HepG2 (cell line): ENCODE data around the gene NPW. TPM values are rescaled to one million over a fixed set of nuclear protein-coding genes. Genes with fewer than 3 reads are reported as not detected.
A peak's percentile ranks its signal among the peaks of the same experiment; 100 is the strongest.

Experiments
- ESRRA ChIP-seq: sonication (generic); formaldehyde crosslinking; IDR thresholded peaks from 2 replicates; pipeline ENCODE4 v1.5.1; 2020; ENCODE audit warnings: mild to moderate bottlenecking, low read depth, missing genetic modification reagents
- FOXP1 ChIP-seq, 2 experiments: fragments of 450-650 bp in 1 of 2; IDR thresholded peaks; 2 replicates each; pipeline ENCODE4 v1.6.1; 2017 to 2018; ENCODE audit warnings: antibody characterized with exemption in 1 of 2
- IKZF4 ChIP-seq: sonication (generic); formaldehyde crosslinking; IDR thresholded peaks from 2 replicates; pipeline ENCODE4 v1.5.1; 2020; ENCODE audit warnings: borderline replicate concordance, mild to moderate bottlenecking, low read depth, missing genetic modification reagents; ENCODE audit errors: not compliant biosample characterization
- MAFG ChIP-seq: sonication (generic); formaldehyde crosslinking; IDR thresholded peaks from 2 replicates; pipeline ENCODE4 v1.5.1; 2020; ENCODE audit warnings: mild to moderate bottlenecking, missing genetic modification reagents
- NAIF1 ChIP-seq: sonication (generic); formaldehyde crosslinking; IDR thresholded peaks from 2 replicates; pipeline ENCODE4 v1.5.0; 2020; ENCODE audit warnings: mild to moderate bottlenecking, missing genetic modification reagents, borderline replicate concordance
- PCBP2 ChIP-seq: fragments of 200-400 bp; formaldehyde crosslinking; optimal IDR thresholded peaks from 2 replicates; pipeline ENCODE3; 2018; ENCODE audit warnings: low read length, low read depth; ENCODE audit not compliant: poor library complexity, severe bottlenecking
- PPARG ChIP-seq: conservative IDR thresholded peaks from 2 replicates; pipeline ENCODE4 v1.6.1; 2016; ENCODE audit warnings: missing biosample characterization, missing genetic modification reagents
- PTBP1 ChIP-seq: fragments of 200-400 bp; formaldehyde crosslinking; IDR thresholded peaks from 2 replicates; pipeline ENCODE4 v1.6.1; 2018; ENCODE audit warnings: low read length, low read depth; ENCODE audit not compliant: poor library complexity, severe bottlenecking
- RBM22 ChIP-seq: fragments of 200-400 bp; formaldehyde crosslinking; optimal IDR thresholded peaks from 2 replicates; pipeline ENCODE3; 2017; ENCODE audit warnings: mild to moderate bottlenecking, low read length, moderate library complexity
- RFXANK ChIP-seq: IDR thresholded peaks from 2 replicates; pipeline ENCODE4 v1.6.1; 2016
- SAP130 ChIP-seq: IDR thresholded peaks from 2 replicates; pipeline ENCODE4 v1.6.1; 2016; ENCODE audit warnings: low read depth
- SNAI1 ChIP-seq: sonication (generic); formaldehyde crosslinking; IDR thresholded peaks from 2 replicates; pipeline ENCODE4 v1.5.0; 2020; ENCODE audit warnings: mild to moderate bottlenecking, missing genetic modification reagents, borderline replicate concordance
- SUZ12 ChIP-seq: fragments of 150-350 bp; IDR thresholded peaks from 2 replicates; pipeline ENCODE4 v1.6.1; 2014; ENCODE audit warnings: low read depth, low read length
- WIZ ChIP-seq: sonication (generic); formaldehyde crosslinking; IDR thresholded peaks from 2 replicates; pipeline ENCODE4 v1.5.1; 2020; ENCODE audit warnings: mild to moderate bottlenecking, missing genetic modification reagents
- ZNF430 ChIP-seq: sonication (generic); formaldehyde crosslinking; IDR thresholded peaks from 2 replicates; pipeline ENCODE4 v1.9.0; 2021; ENCODE audit warnings: mild to moderate bottlenecking, missing genetic modification reagents
- ZNF577 ChIP-seq: sonication (generic); formaldehyde crosslinking; IDR thresholded peaks from 2 replicates; pipeline ENCODE4 v1.4.0; 2020; ENCODE audit warnings: mild to moderate bottlenecking, low read depth, missing genetic modification reagents, borderline replicate concordance
- polyA plus RNA-seq, 8 experiments: library from polyadenylated mRNA; depleted of rRNA in 3 of 8; stranded (reverse) in 7 of 8; unstranded in 1 of 8; fragments of >200 nt; fragmentation: Illumina TruSeq in 4 of 8; extraction: Trizol in 4 of 8; gene quantifications; 2 replicates each; pipeline versions ENCODE4 v1.2.1 to v1.2.3, GENCODE V29; 2011 to 2016; ENCODE audit warnings: low read depth in 4 of 8, missing spikeins in 1 of 8, mixed read lengths in 1 of 8; ENCODE audit not compliant: insufficient read depth in 1 of 8
- total RNA-seq, 5 experiments: library from RNA; depleted of rRNA; stranded (reverse); fragments of >200 nt; fragmentation: Illumina TruSeq; extraction: Trizol; gene quantifications; 2 replicates each; pipeline ENCODE4 v1.2.3, GENCODE V29; 2016; ENCODE audit warnings: low read depth in 1 of 5
- TF ChIP-seq, protein P1 (sequence below): sonication (generic); formaldehyde crosslinking; IDR thresholded peaks from 2 replicates; pipeline ENCODE4 v1.5.0; 2020; ENCODE audit warnings: mild to moderate bottlenecking, missing genetic modification reagents
- TF ChIP-seq, protein P2 (sequence below): fragments of 450-650 bp; IDR thresholded peaks from 2 replicates; pipeline ENCODE4 v1.6.1; 2017
- TF ChIP-seq, protein P3 (sequence below): sonication (generic); formaldehyde crosslinking; IDR thresholded peaks from 2 replicates; pipeline ENCODE4 v1.4.0; 2020; ENCODE audit warnings: missing genetic modification reagents
- TF ChIP-seq, protein P4 (sequence below), 2 experiments: fragments of 450-650 bp in 1 of 2; sonication (generic) in 1 of 2; formaldehyde crosslinking; IDR thresholded peaks; 2 replicates each; pipeline versions ENCODE4 v1.5.0 to v1.8.0; 2020 to 2022; ENCODE audit warnings: mild to moderate bottlenecking in 1 of 2, missing genetic modification reagents in 1 of 2
- TF ChIP-seq, protein P5 (sequence below): sonication (generic); formaldehyde crosslinking; IDR thresholded peaks from 2 replicates; pipeline ENCODE4 v1.8.1; 2023; ENCODE audit warnings: mild to moderate bottlenecking, missing genetic modification reagents

The NPW gene
- total and polyA plus RNA-seq, 2 of the 13 experiments (the other 11 are each of a cell fraction or from before 2014, with no cell fraction given), result 0.24 to 0.97 TPM

DNA sequence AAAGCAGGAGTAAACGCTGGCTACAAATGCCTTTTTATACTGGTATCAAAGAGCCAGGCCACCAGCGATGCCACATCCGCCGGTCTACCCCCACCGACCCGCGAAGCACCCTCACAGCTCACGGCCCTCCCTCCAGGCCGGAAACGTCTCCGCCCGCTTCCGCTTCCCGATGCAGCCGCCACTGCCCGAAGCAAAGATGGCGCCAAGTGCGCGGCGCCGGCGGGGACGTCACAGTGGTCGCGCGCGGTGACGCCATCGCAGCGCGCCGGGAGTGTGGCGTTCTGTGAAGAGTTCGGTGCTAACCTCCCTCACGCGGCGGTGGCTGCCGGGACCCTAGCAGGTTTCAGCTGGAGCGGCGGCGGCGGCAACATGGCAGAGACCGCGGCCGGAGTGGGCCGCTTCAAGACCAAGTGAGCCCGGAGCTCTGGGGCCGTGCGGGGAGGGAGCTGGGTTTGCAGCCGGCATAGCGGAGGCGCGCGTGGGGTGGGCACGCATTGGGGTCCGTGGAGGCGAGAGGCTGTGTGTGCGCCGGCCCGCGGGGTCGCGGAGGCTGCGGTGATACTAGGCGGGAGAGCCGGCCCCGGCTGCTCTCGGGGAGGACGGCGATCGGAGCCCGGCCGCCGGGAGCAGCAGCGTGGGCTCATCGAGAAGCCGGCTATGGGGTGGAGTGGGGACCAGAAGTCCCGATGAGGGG lies 47.6 kb upstream of the NPW start, which contains the start of gene TBL3 (continued):
- TF ChIP-seq IKZF4 (peak; percentile 61), FOXP1 (IDR thresholded peaks at IDR 0.05) (no peak), FOXP1 (CRISPR knock-in tag; IDR thresholded peaks at IDR 0.05) (no peak), RBM22 (no peak), SAP130 (peak; percentile 99), PCBP2 (no peak), ESRRA (peak; percentile 63; the same call in 1 of the 2 replicates), ZNF430 (CRISPR knock-in tag) (peak; percentile 86; the same call in 1 of the 2 replicates), NAIF1 (CRISPR knock-in tag) (no peak), ZNF577 (no peak), SUZ12 (no peak; the same call in 1 of the 2 replicates), WIZ (CRISPR knock-in tag) (0 out of 2 replicates have a peak, but pooled peaks have one; percentile 45), PPARG (CRISPR knock-in tag) (peak; percentile 33; the same call in 1 of the 2 replicates), PTBP1 (no peak), MAFG (peak; percentile 61; the same call in 1 of the 2 replicates), RFXANK (peak; percentile 56; the same call in 1 of the 2 replicates), SNAI1 (CRISPR knock-in tag) (no peak)
- TF ChIP-seq, protein P1, sequence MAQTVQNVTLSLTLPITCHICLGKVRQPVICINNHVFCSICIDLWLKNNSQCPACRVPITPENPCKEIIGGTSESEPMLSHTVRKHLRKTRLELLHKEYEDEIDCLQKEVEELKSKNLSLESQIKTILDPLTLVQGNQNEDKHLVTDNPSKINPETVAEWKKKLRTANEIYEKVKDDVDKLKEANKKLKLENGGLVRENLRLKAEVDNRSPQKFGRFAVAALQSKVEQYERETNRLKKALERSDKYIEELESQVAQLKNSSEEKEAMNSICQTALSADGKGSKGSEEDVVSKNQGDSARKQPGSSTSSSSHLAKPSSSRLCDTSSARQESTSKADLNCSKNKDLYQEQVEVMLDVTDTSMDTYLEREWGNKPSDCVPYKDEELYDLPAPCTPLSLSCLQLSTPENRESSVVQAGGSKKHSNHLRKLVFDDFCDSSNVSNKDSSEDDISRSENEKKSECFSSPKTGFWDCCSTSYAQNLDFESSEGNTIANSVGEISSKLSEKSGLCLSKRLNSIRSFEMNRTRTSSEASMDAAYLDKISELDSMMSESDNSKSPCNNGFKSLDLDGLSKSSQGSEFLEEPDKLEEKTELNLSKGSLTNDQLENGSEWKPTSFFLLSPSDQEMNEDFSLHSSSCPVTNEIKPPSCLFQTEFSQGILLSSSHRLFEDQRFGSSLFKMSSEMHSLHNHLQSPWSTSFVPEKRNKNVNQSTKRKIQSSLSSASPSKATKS (CRISPR knock-in tag), result peak; percentile 74; the same call in 1 of the 2 replicates
- TF ChIP-seq, protein P2, sequence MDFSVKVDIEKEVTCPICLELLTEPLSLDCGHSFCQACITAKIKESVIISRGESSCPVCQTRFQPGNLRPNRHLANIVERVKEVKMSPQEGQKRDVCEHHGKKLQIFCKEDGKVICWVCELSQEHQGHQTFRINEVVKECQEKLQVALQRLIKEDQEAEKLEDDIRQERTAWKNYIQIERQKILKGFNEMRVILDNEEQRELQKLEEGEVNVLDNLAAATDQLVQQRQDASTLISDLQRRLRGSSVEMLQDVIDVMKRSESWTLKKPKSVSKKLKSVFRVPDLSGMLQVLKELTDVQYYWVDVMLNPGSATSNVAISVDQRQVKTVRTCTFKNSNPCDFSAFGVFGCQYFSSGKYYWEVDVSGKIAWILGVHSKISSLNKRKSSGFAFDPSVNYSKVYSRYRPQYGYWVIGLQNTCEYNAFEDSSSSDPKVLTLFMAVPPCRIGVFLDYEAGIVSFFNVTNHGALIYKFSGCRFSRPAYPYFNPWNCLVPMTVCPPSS, result no peak
- TF ChIP-seq, protein P3, sequence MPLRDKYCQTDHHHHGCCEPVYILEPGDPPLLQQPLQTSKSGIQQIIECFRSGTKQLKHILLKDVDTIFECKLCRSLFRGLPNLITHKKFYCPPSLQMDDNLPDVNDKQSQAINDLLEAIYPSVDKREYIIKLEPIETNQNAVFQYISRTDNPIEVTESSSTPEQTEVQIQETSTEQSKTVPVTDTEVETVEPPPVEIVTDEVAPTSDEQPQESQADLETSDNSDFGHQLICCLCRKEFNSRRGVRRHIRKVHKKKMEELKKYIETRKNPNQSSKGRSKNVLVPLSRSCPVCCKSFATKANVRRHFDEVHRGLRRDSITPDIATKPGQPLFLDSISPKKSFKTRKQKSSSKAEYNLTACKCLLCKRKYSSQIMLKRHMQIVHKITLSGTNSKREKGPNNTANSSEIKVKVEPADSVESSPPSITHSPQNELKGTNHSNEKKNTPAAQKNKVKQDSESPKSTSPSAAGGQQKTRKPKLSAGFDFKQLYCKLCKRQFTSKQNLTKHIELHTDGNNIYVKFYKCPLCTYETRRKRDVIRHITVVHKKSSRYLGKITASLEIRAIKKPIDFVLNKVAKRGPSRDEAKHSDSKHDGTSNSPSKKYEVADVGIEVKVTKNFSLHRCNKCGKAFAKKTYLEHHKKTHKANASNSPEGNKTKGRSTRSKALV (CRISPR knock-in tag), result 0 out of 2 replicates have a peak, but pooled peaks have one; percentile 38
- TF ChIP-seq, protein P4, sequence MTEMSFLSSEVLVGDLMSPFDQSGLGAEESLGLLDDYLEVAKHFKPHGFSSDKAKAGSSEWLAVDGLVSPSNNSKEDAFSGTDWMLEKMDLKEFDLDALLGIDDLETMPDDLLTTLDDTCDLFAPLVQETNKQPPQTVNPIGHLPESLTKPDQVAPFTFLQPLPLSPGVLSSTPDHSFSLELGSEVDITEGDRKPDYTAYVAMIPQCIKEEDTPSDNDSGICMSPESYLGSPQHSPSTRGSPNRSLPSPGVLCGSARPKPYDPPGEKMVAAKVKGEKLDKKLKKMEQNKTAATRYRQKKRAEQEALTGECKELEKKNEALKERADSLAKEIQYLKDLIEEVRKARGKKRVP (CRISPR knock-in tag; IDR thresholded peaks at IDR 0.05), result peak in 1 of 2 experiments; percentile 41; a peak in 1 of 4 replicates
- TF ChIP-seq, protein P5, sequence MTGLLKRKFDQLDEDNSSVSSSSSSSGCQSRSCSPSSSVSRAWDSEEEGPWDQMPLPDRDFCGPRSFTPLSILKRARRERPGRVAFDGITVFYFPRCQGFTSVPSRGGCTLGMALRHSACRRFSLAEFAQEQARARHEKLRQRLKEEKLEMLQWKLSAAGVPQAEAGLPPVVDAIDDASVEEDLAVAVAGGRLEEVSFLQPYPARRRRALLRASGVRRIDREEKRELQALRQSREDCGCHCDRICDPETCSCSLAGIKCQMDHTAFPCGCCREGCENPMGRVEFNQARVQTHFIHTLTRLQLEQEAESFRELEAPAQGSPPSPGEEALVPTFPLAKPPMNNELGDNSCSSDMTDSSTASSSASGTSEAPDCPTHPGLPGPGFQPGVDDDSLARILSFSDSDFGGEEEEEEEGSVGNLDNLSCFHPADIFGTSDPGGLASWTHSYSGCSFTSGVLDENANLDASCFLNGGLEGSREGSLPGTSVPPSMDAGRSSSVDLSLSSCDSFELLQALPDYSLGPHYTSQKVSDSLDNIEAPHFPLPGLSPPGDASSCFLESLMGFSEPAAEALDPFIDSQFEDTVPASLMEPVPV, result no peak; the same call in 1 of the 2 replicates
